ENCODE data around the gene CLCNKB. TPM values are rescaled to one million over a fixed set of nuclear protein-coding genes. Genes with fewer than 3 reads are reported as not detected.

Gene CLCNKB
- total RNA-seq, 1 donor from 2014 or later, result 1.6 TPM

DNA sequence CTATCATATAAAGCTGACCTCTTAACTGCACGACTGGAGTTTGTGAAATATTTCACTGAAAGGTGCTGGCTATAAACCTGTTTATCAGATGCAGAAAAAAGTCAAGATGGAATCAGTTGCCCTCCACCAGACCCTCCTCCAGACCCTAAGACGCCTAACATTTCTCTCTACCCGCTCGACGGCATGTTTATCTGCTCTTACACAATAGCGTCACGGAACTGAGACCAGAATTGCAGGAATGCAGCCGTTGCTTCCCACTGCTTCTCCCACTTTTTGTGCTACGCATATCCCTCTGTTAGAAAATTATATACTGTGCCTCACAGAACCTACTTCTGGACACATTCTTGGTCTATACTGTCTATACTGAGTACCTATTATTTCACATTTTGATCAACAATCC, 58.0 kb downstream of the CLCNKB start:
- Mint-ChIP-seq H3K4me3 (no peak overlapping the region), H3K27ac (no peak overlapping the region), H3K9me3 (no peaks in the 10 kb centered on the region), H3K4me1 (ENCODE audit: unreplicated experiment) (peaks cover 5% of the 10 kb centered on the region), H3K27me3 (peaks cover under 1% of the 10 kb centered on the region), H3K36me3 (no peaks in the 10 kb centered on the region)
- no peak for DNase-seq (ENCODE audit: extremely low spot score, unreplicated experiment)
- TF ChIP-seq, protein P1, sequence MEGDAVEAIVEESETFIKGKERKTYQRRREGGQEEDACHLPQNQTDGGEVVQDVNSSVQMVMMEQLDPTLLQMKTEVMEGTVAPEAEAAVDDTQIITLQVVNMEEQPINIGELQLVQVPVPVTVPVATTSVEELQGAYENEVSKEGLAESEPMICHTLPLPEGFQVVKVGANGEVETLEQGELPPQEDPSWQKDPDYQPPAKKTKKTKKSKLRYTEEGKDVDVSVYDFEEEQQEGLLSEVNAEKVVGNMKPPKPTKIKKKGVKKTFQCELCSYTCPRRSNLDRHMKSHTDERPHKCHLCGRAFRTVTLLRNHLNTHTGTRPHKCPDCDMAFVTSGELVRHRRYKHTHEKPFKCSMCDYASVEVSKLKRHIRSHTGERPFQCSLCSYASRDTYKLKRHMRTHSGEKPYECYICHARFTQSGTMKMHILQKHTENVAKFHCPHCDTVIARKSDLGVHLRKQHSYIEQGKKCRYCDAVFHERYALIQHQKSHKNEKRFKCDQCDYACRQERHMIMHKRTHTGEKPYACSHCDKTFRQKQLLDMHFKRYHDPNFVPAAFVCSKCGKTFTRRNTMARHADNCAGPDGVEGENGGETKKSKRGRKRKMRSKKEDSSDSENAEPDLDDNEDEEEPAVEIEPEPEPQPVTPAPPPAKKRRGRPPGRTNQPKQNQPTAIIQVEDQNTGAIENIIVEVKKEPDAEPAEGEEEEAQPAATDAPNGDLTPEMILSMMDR (conservative IDR thresholded peaks at IDR 0.05), result no peak

Other genes with a start within 250 kb of the CLCNKB start
- gene UQCRHL, start 236.1 kb upstream of the CLCNKB start, total RNA-seq (ENCODE audit: low replicate concordance), result 2.1 and 2.3 TPM in 2 replicates
- gene SPEN, start 196.1 kb upstream of the CLCNKB start, total RNA-seq (ENCODE audit: low replicate concordance), result 66.5 and 79.4 TPM in 2 replicates
- gene ZBTB17, start 67.7 kb upstream of the CLCNKB start, total RNA-seq (ENCODE audit: low replicate concordance), result 27.8 and 42.2 TPM in 2 replicates
- not detected in 2 replicates for gene SRARP, start 39.5 kb upstream of the CLCNKB start, total RNA-seq (ENCODE audit: low replicate concordance)
- gene HSPB7, start 25.7 kb upstream of the CLCNKB start, total RNA-seq (ENCODE audit: low replicate concordance), result 0.48 and 0.64 TPM in 2 replicates
- 0.38 and 1.6 TPM in 2 replicates for gene CLCNKA, start 21.7 kb upstream of the CLCNKB start, total RNA-seq (ENCODE audit: low replicate concordance)
- gene FAM131C, start 29.9 kb downstream of the CLCNKB start, total RNA-seq (ENCODE audit: low replicate concordance), result 1.4 and 3.1 TPM in 2 replicates
- 40.3 and 77.9 TPM in 2 replicates for gene EPHA2, start 112.3 kb downstream of the CLCNKB start, total RNA-seq (ENCODE audit: low replicate concordance)
- gene ARHGEF19, start 168.9 kb downstream of the CLCNKB start, total RNA-seq (ENCODE audit: low replicate concordance), result 20.2 and 29.5 TPM in 2 replicates
- 11.1 and 12.9 TPM in 2 replicates for gene CPLANE2, start 193.4 kb downstream of the CLCNKB start, total RNA-seq (ENCODE audit: low replicate concordance)